SKM-1 treated with dmso at 0.1 percent for 144 hours (cell line): ENCODE data around the gene MPST.

Source experiments
- DNase-seq: peaks from one replicate; lab custom pipeline; 2025; ENCODE audit not compliant: unreplicated experiment; lab: John Stamatoyannopoulos, UW

MPST gene

GRCh38 chr22:37021710-37022482 is 2.4 kb downstream of the MPST start:
- peak; percentile 42 for DNase-seq

- DNase-seq: no peak
Measured at GRCh38 chr22:37022483-37023337, 3.2 kb downstream of the MPST start.

GRCh38 chr22:37023743-37024338 is 4.3 kb downstream of the MPST start:
- DNase-seq: no peak

- DNase-seq: no peak
Measured at GRCh38 chr22:37024339-37025157, 5.0 kb downstream of the MPST start.

- DNase-seq: no peak
Measured at GRCh38 chr22:37025500-37026070, 6.0 kb downstream of the MPST start.

GRCh38 chr22:37026325-37026724 is 6.8 kb downstream of the MPST start:
- DNase-seq: no peak

- no peak for DNase-seq
Measured at GRCh38 chr22:37027556-37027955, 8.0 kb downstream of the MPST start.

- no peak for DNase-seq
Measured at GRCh38 chr22:37028692-37029674, 9.4 kb downstream of the MPST start.

- no peak for DNase-seq
Measured at GRCh38 chr22:37030560-37031281, 11.2 kb downstream of the MPST start.

- no peak for DNase-seq
Measured at GRCh38 chr22:37032134-37032534, 12.6 kb downstream of the MPST start.

- DNase-seq: peak; percentile 88
Measured at GRCh38 chr22:37032535-37033460, 13.3 kb downstream of the MPST start.

GRCh38 chr22:37033605-37034430 is 14.3 kb downstream of the MPST start:
- DNase-seq: no peak

GRCh38 chr22:37036655-37037377 is 17.3 kb downstream of the MPST start:
- DNase-seq: no peak

GRCh38 chr22:37037669-37038068 is 18.1 kb downstream of the MPST start:
- DNase-seq: no peak

- no peak for DNase-seq
Measured at GRCh38 chr22:37039466-37039865, 19.9 kb downstream of the MPST start.

- no peak for DNase-seq
Measured at GRCh38 chr22:37043209-37043827, 23.8 kb downstream of the MPST start.
